ENCODE measurements around the gene RBM20.

The RBM20 gene

DNA sequence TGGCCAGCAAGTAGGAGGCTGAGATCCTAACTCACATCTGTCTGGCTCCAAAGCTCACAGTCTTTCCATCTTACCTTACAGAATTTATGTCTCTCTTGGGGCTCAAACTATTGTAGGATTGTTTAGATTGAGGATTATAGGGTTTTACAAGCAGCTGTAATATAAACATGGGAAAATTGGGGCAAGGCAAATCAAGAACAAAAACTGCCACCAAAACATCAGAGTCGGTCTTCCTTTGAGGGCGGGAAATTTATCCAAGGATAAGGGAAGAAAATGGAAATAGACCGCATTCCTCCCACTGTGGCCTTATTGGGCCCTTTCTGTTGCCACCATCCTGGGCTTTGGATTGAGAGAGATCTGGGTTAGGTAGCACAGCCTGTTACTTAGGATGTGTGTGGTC lies 22.5 kb downstream of the RBM20 start:
- no peak overlapping the region for H3K4me3 ChIP-seq (ENCODE audit: low read depth in 1 of 2, low read length in 2 of 2)
- no peak overlapping the region for H3K27ac ChIP-seq (ENCODE audit: low read depth, low read length)
- H3K27me3 ChIP-seq (ENCODE audit: control insufficient read depth in 1 of 2, insufficient read depth in 2 of 2, low read length in 2 of 2): no peaks in the 10 kb centered on the region
- no peaks in the 10 kb centered on the region for H3K36me3 ChIP-seq (ENCODE audit: insufficient read depth, low read length)
- H3K4me1 ChIP-seq (ENCODE audit: insufficient read depth, low read length): peaks cover 17% of the 10 kb centered on the region
- no peak overlapping the region for H3K9ac ChIP-seq (ENCODE audit: low read length)
- no peaks in the 10 kb centered on the region for H3K9me3 ChIP-seq (ENCODE audit: low read length)

DNA sequence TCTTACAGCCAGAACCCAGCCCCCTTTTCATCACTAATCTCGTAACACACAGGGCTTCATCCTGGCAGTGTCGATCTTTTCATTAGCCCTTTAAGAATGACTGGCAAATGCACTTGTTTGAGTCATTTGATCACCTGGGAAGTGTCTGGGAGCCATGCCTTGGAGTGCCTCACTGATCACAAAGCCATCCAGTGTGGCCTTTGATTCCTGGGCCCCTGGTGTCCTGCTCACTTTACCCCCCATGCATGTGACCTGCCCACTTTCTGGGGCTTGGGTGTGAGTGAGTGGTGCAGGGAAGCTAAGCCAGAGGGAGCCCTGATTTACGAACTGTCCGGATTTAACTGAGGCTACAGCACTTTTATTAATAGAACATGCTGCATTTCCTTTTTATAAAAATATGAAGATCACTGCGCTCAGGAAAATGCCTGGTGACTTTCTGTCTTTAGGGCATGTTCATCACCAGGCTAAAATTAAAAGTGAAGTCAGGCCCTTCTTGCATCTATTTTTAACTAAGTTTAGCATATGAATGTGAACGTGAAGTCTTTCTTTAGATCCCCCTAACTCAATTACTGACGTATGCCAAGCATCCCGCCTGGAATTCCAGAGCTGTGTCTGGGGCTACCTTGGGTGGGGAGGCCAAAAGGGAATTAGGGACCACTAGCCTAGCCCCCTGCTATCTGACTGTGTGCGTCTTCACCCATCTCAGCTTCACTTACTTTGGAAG lies 23.6 kb downstream of the RBM20 start:
- Histone ChIP-seq H3K36me3 (ENCODE audit: insufficient read depth, low read length) (no peaks in the 10 kb centered on the region), H3K27ac (ENCODE audit: low read depth, low read length) (no peak overlapping the region), H3K9me3 (ENCODE audit: low read length) (no peaks in the 10 kb centered on the region), H3K9ac (ENCODE audit: low read length) (no peak overlapping the region), H3K4me3 (ENCODE audit: low read depth in 1 of 2, low read length in 2 of 2) (no peak overlapping the region), H3K27me3 (ENCODE audit: control insufficient read depth in 1 of 2, insufficient read depth in 2 of 2, low read length in 2 of 2) (no peaks in the 10 kb centered on the region), H3K4me1 (ENCODE audit: insufficient read depth, low read length) (peaks cover 17% of the 10 kb centered on the region)

DNA sequence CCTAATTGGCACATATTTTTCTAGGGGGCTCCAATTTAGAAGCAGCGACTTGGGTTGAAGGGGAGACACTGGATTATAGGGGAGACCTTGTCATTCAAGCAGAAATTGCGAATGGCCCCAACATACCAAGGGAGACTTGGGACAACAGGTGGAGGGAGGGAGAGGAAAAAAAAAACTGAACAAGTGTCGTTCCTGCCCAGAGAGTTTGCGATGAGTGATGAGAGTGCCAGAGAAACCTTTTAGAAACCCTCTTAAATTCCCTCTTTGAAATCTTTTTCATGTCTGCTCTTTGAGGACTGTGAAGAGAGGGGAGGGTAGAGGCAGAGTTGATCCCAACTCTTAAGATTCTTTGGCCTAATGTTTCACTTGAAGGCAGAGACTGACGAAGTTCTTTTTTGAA lies 24.3 kb downstream of the RBM20 start:
- Histone ChIP-seq H3K4me1 (ENCODE audit: insufficient read depth, low read length) (peaks cover 17% of the 10 kb centered on the region), H3K9ac (ENCODE audit: low read length) (no peak overlapping the region), H3K27ac (ENCODE audit: low read depth, low read length) (no peak overlapping the region), H3K4me3 (ENCODE audit: low read depth in 1 of 2, low read length in 2 of 2) (no peak overlapping the region), H3K27me3 (ENCODE audit: control insufficient read depth in 1 of 2, insufficient read depth in 2 of 2, low read length in 2 of 2) (no peaks in the 10 kb centered on the region), H3K9me3 (ENCODE audit: low read length) (no peaks in the 10 kb centered on the region), H3K36me3 (ENCODE audit: insufficient read depth, low read length) (no peaks in the 10 kb centered on the region)

DNA sequence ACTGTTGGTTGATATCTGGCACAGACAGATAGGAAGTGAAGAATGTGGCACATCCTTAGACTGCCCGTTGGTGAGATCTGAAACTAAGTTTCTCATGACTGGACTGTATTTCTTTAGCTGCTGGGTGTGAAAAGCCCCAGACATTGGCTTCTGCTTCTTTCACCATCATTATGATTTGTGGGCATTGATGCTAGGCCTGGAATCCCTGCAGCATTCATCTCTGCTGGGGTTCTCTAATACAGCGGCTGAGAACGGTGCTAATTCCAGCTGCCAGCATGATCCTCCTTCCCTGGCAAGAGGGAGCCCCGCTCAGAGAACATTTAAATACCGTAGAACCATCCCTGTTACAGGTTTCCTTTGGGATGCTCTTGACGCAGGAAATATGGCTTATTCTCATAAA lies 26.2 kb downstream of the RBM20 start:
- no peak overlapping the region for H3K27ac ChIP-seq (ENCODE audit: low read depth, low read length)
- H3K9ac ChIP-seq (ENCODE audit: low read length): no peak overlapping the region
- no peak overlapping the region for H3K4me3 ChIP-seq (ENCODE audit: low read depth in 1 of 2, low read length in 2 of 2)
- H3K27me3 ChIP-seq (ENCODE audit: control insufficient read depth in 1 of 2, insufficient read depth in 2 of 2, low read length in 2 of 2): no peaks in the 10 kb centered on the region
- H3K9me3 ChIP-seq (ENCODE audit: low read length): no peaks in the 10 kb centered on the region
- no peaks in the 10 kb centered on the region for H3K36me3 ChIP-seq (ENCODE audit: insufficient read depth, low read length)
- peaks cover 17% of the 10 kb centered on the region for H3K4me1 ChIP-seq (ENCODE audit: insufficient read depth, low read length)

DNA sequence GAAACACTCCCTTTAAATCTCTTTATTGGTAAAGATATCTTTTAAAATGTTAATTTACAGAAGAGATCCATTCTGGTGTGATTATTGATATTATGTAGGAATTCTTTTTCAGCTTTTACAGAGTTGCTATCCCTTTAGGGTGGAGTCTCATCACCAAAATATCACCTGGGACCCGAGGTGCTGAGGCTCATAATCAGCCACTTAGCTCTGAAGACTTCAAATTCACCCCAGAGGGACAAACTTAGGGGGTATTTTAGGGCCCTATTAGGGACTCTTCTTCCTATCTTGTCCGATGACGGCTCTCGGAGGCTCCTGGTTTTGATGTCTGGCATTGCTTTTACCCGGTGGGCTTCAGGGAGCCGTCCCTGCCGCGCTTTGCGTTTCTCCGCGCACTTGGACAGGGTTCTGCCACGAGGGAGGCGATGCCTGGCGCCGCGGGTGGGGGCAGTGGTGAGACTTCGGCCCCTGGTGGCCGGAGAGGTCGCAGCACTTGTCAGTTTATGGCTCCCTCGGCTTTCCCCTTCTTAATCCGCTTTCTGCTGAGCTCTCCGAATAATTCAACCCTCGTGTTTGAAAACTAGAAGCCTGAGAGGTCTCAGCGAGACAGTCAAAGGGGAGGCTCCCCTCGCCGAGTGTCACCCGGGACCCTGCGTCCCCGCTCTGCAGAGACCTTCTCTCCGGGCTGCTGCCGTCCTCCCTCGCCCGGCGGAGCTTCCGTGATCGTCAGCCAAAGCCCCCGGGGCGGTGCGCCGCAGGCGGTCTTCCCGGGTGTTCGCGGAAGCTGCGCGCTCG lies 27.8 kb downstream of the RBM20 start:
- H3K4me3 ChIP-seq (ENCODE audit: low read depth in 1 of 2, low read length in 2 of 2): peak overlapping the region; percentile 69 to 70
- H3K9ac ChIP-seq (ENCODE audit: low read length): peak overlapping the region; percentile 53
- H3K27me3 ChIP-seq (ENCODE audit: control insufficient read depth in 1 of 2, insufficient read depth in 2 of 2, low read length in 2 of 2): no peaks in the 10 kb centered on the region
- peaks cover 16% of the 10 kb centered on the region for H3K4me1 ChIP-seq (ENCODE audit: insufficient read depth, low read length)
- no peaks in the 10 kb centered on the region for H3K36me3 ChIP-seq (ENCODE audit: insufficient read depth, low read length)
- no peaks in the 10 kb centered on the region for H3K9me3 ChIP-seq (ENCODE audit: low read length)
- peak overlapping the region; percentile 77 for H3K27ac ChIP-seq (ENCODE audit: low read depth, low read length)

DNA sequence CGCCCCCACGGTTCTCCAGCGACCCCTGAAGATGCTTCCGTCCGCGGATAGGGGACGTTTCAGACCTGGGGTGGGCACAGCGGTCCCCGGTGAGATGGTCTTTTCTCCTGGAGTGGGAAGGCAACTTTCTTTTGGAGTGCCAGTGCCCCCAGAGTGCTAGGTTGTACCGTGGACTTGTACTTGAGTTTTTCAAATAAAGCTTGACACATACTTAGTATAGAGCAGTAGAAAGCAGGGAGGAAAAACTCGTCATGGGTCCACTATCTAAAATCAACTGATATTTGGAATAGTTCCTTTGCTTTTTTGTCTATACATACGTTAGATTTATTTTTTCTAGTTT lies 28.4 kb downstream of the RBM20 start:
- H3K9ac ChIP-seq (ENCODE audit: low read length): peak overlapping the region; percentile 53
- H3K9me3 ChIP-seq (ENCODE audit: low read length): no peaks in the 10 kb centered on the region
- H3K36me3 ChIP-seq (ENCODE audit: insufficient read depth, low read length): no peaks in the 10 kb centered on the region
- H3K4me3 ChIP-seq (ENCODE audit: low read depth in 1 of 2, low read length in 2 of 2): peak overlapping the region; percentile 69 to 70
- peak overlapping the region; percentile 77 for H3K27ac ChIP-seq (ENCODE audit: low read depth, low read length)
- H3K4me1 ChIP-seq (ENCODE audit: insufficient read depth, low read length): peaks cover 10% of the 10 kb centered on the region
- H3K27me3 ChIP-seq (ENCODE audit: control insufficient read depth in 1 of 2, insufficient read depth in 2 of 2, low read length in 2 of 2): no peaks in the 10 kb centered on the region

DNA sequence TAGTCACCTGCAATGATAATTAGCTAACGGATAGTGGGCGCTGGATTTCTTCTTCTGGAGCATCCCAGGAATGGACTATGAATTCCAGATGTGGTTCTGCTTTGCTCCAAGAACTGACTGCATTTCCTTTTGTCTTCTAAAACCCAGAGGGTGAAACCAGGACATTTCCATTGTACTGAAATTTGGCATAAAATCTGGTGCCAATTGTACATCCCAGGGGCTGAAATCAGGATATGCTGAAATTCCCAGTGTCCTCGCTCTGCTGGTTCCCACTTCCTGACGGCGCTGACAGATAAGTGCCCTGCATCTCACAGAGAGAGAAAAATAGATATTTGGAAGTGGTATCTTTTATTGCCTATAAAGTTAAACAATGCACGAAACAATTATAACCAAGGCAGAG lies 31.9 kb downstream of the RBM20 start:
- no peaks in the 10 kb centered on the region for H3K36me3 ChIP-seq (ENCODE audit: insufficient read depth, low read length)
- no peaks in the 10 kb centered on the region for H3K4me1 ChIP-seq (ENCODE audit: insufficient read depth, low read length)
- H3K4me3 ChIP-seq (ENCODE audit: low read depth in 1 of 2, low read length in 2 of 2): no peak overlapping the region
- H3K27ac ChIP-seq (ENCODE audit: low read depth, low read length): no peak overlapping the region
- H3K27me3 ChIP-seq (ENCODE audit: control insufficient read depth in 1 of 2, insufficient read depth in 2 of 2, low read length in 2 of 2): no peaks in the 10 kb centered on the region
- no peaks in the 10 kb centered on the region for H3K9me3 ChIP-seq (ENCODE audit: low read length)
- no peak overlapping the region for H3K9ac ChIP-seq (ENCODE audit: low read length)

DNA sequence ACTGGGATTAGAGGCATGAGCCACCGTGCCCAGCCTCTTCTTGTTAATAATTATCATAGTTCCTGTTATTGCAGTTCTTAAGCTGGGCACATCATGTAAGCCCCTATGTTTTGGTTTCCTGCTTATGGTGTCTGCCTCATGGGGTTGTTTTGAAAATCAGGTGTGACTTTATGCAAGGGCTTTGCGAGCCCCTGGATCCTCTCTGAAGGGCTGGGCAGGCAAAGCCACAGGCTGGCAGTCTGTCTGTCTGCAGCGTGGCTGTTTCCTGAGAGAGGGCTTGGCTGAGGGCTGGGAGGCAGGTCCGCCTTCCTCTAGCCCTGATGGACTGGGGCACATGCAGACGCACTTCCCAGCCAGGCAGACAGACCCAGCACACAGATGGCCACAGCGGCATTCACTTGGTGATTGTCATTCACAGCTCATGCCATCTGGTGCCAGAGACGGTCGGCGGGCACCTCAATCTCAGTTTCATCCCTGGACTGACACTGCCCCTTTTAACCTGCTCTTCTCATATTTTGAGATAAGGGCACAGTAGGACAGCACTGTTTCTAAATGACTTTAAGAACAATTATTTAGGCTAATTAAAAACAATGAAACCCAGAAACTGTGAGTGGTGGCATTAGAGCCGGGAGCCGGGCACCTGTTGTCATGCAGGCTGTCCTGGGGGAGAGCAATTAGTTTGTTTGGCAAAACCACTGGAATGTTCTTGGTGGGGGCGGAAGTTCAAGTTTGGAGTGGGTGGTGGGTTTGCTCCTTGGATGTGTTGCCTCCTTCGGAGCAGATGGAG lies 35.5 kb downstream of the RBM20 start:
- H3K4me3 ChIP-seq (ENCODE audit: low read depth in 1 of 2, low read length in 2 of 2): no peak overlapping the region
- H3K4me1 ChIP-seq (ENCODE audit: insufficient read depth, low read length): no peaks in the 10 kb centered on the region
- H3K9me3 ChIP-seq (ENCODE audit: low read length): no peaks in the 10 kb centered on the region
- no peak overlapping the region for H3K9ac ChIP-seq (ENCODE audit: low read length)
- no peaks in the 10 kb centered on the region for H3K36me3 ChIP-seq (ENCODE audit: insufficient read depth, low read length)
- no peak overlapping the region for H3K27ac ChIP-seq (ENCODE audit: low read depth, low read length)
- no peaks in the 10 kb centered on the region for H3K27me3 ChIP-seq (ENCODE audit: control insufficient read depth in 1 of 2, insufficient read depth in 2 of 2, low read length in 2 of 2)

DNA sequence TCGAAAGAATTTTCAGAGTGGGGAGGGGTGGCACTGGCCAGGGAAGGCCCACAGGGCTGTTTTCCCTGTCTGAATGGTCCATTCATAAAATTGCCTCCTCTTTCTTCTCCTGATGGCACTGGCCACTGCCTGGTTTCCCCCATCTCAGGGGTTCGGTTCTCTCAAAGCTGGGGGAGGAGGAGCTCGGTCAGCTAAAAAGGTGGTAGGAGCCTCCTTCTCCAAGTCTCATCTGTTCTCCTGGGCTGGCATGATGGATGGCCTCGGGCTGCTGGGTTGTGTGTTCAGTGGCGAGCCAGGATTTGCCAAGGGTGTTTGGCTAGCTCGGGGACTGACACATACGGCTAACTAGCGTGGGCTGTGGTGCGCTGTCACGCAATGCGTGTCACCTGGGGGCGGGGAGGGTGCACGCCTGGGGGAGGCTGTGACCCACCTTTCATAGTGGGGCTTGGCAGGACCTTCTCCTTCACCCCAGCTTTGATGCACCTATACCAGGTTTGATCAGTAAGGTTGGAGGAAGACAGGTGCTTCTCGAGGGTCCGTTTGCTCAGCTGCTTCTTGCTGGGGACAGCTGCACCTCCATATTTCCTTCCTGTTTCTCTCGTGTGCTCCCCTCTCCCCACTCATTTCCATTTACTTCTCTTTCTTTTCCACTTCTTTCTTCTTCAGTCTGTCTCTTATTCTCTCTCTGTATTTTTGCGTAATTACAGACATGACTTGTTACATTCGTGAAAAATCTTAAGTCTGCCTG lies 36.3 kb downstream of the RBM20 start:
- no peaks in the 10 kb centered on the region for H3K4me1 ChIP-seq (ENCODE audit: insufficient read depth, low read length)
- H3K4me3 ChIP-seq (ENCODE audit: low read depth in 1 of 2, low read length in 2 of 2): no peak overlapping the region

DNA sequence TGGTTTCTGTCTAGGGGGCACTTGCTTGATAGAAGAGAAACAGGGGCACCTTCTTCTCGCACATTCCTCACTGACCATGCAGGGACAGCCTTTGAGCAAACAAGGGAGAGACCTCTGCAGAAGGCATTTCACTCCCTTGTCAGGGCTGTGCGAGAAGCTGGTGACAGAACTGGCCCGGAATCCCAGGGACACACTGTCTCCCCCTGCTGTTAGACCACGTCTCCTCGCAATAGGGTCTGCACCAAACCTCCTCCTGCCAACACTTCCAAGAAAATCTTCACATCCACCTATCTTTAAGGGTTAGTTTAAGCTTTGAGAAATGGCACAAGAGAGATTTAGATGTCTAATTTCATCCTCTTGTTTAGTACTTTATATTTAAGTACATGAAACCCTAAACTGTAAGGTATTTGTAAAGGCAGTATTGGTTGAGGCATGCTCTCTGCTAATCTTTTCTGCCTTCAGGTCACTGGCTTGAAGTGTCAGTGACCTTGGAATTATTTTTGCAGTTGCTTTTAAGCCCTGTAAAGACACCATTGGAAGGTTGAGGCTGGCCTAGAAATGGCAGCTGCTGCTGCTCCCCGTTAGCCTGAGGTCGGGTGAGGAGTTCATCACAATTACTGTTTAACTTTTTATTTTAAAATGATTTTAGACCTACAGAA lies 37.0 kb downstream of the RBM20 start:
- Histone ChIP-seq H3K36me3 (ENCODE audit: insufficient read depth, low read length) (no peaks in the 10 kb centered on the region), H3K4me3 (ENCODE audit: low read depth in 1 of 2, low read length in 2 of 2) (no peak overlapping the region), H3K27ac (ENCODE audit: low read depth, low read length) (no peak overlapping the region)

More for the DNA sequence above, 36.3 kb downstream of the RBM20 start:
- Histone ChIP-seq H3K27ac (ENCODE audit: low read depth, low read length) (no peak overlapping the region), H3K9ac (ENCODE audit: low read length) (no peak overlapping the region), H3K9me3 (ENCODE audit: low read length) (no peaks in the 10 kb centered on the region), H3K36me3 (ENCODE audit: insufficient read depth, low read length) (no peaks in the 10 kb centered on the region), H3K27me3 (ENCODE audit: control insufficient read depth in 1 of 2, insufficient read depth in 2 of 2, low read length in 2 of 2) (no peaks in the 10 kb centered on the region)

More for the DNA sequence above, 37.0 kb downstream of the RBM20 start:
- no peaks in the 10 kb centered on the region for H3K27me3 ChIP-seq (ENCODE audit: control insufficient read depth in 1 of 2, insufficient read depth in 2 of 2, low read length in 2 of 2)
- H3K4me1 ChIP-seq (ENCODE audit: insufficient read depth, low read length): no peaks in the 10 kb centered on the region
- H3K9me3 ChIP-seq (ENCODE audit: low read length): no peaks in the 10 kb centered on the region
- H3K9ac ChIP-seq (ENCODE audit: low read length): no peak overlapping the region
